HT-29 (cell line): ENCODE data around the gene SYVN1. TPM values are rescaled to one million over a fixed set of nuclear protein-coding genes. Genes with fewer than 3 reads are reported as not detected.
A peak's percentile ranks its signal among the peaks of the same experiment; 100 is the strongest.

ENCODE experiments used
- DNase-seq: peaks from one replicate; pipeline ENCODE4 v3.0.0-alpha.2; 2015; ENCODE audit warnings: low spot score
- small RNA-seq: library from RNA; depleted of rRNA; stranded (forward); fragments of <200 nt; gene quantifications from one replicate; pipeline ENCODE3, GENCODE V24; 2014
- total RNA-seq: library from RNA; depleted of rRNA; stranded (reverse); fragments of >200 nt; shearing (Covaris generic); gene quantifications from 2 replicates; pipeline ENCODE4 v1.2.3, GENCODE V29; 2014; rRNA removed

Gene SYVN1
- total RNA-seq, 1 experiment from 2014 or later: 32.1 TPM

GRCh38 chr11:65087827-65088226 lies 46.5 kb downstream of the SYVN1 start:
- DNase-seq: no peak

- no peak for DNase-seq
Observed at GRCh38 chr11:65087216-65087615, 47.1 kb downstream of the SYVN1 start.

GRCh38 chr11:65086809-65087208 lies 47.5 kb downstream of the SYVN1 start:
- DNase-seq: no peak

- DNase-seq: no peak
Observed at GRCh38 chr11:65085446-65085845, 48.9 kb downstream of the SYVN1 start.

GRCh38 chr11:65084598-65085375 lies 49.5 kb downstream of the SYVN1 start:
- no peak for DNase-seq

- DNase-seq: peak; percentile 98
Observed at GRCh38 chr11:65083834-65084597, 50.3 kb downstream of the SYVN1 start, which contains the start of the genes CDCA5 and ZFPL1. TSS of gene CDCA5 (minus strand) at chr11:65084040. CDS start at chr11:65083978, 62 bp downstream. TSS of gene ZFPL1 (plus strand) at chr11:65084222. CDS start at chr11:65084699, 477 bp downstream.

GRCh38 chr11:65083134-65083833 lies 51.0 kb downstream of the SYVN1 start:
- peak; percentile 26 for DNase-seq

- DNase-seq: no peak
Observed at GRCh38 chr11:65078786-65079342, 55.5 kb downstream of the SYVN1 start.

GRCh38 chr11:65078151-65078550 lies 56.2 kb downstream of the SYVN1 start:
- DNase-seq: peak; percentile 78

- DNase-seq: no peak
Observed at GRCh38 chr11:65077451-65077850, 56.9 kb downstream of the SYVN1 start.

Small RNA genes lying within 50 kb of the gene (small RNA-seq; reads per million reads assigned to genes)
- gene HIGD1AP10 (not detected), gene PDCL2P2 (not detected), gene RNU2-23P (56.4 reads per million, percentile 96 among the genes with 10 or more reads in this experiment)

Other genes with a start within 250 kb of the SYVN1 start
- 47.1 and 50.5 TPM in 2 replicates for gene ATG2A, start 217.3 kb downstream of the SYVN1 start, total RNA-seq
- 7.9 and 8.9 TPM in 2 replicates for gene PPP2R5B, start 209.8 kb downstream of the SYVN1 start, total RNA-seq
- gene GPHA2, start 198.6 kb downstream of the SYVN1 start, total RNA-seq: not detected in 2 replicates
- not detected in 2 replicates for gene MAJIN, start 162.4 kb downstream of the SYVN1 start, total RNA-seq
- gene BATF2, start 137.5 kb downstream of the SYVN1 start, total RNA-seq: 1.6 and 2.5 TPM in 2 replicates
- gene ARL2, start 120.4 kb downstream of the SYVN1 start, total RNA-seq: 103 and 104 TPM in 2 replicates
- 26.5 and 36.1 TPM in 2 replicates for gene SNX15, start 107.1 kb downstream of the SYVN1 start, total RNA-seq
- 52.4 and 52.5 TPM in 2 replicates for gene SAC3D1, start 93.3 kb downstream of the SYVN1 start, total RNA-seq
- 0.08 and 1.9 TPM in 2 replicates for gene NAALADL1, start 76.0 kb downstream of the SYVN1 start, total RNA-seq
- gene CDCA5, start 50.5 kb downstream of the SYVN1 start, total RNA-seq: 66.1 and 72.1 TPM in 2 replicates
- gene ZFPL1, start 50.3 kb downstream of the SYVN1 start, total RNA-seq: 124 and 128 TPM in 2 replicates
- gene VPS51, start 38.3 kb downstream of the SYVN1 start, total RNA-seq: 549 and 628 TPM in 2 replicates
- 84.4 and 113 TPM in 2 replicates for gene TM7SF2, start 22.6 kb downstream of the SYVN1 start, total RNA-seq
- 104 and 115 TPM in 2 replicates for gene ZNHIT2, start 16.8 kb downstream of the SYVN1 start, total RNA-seq
- gene FAU, start 12.4 kb downstream of the SYVN1 start, total RNA-seq: 835 and 863 TPM in 2 replicates
- gene MRPL49, start 12.2 kb downstream of the SYVN1 start, total RNA-seq: 153 and 200 TPM in 2 replicates
- not detected in 2 replicates for gene SPDYC, start 35.7 kb upstream of the SYVN1 start, total RNA-seq
- 594 and 654 TPM in 2 replicates for gene CAPN1, start 47.4 kb upstream of the SYVN1 start, total RNA-seq
- 24.8 and 27.5 TPM in 2 replicates for gene POLA2, start 127.4 kb upstream of the SYVN1 start, total RNA-seq
- gene CDC42EP2, start 180.3 kb upstream of the SYVN1 start, total RNA-seq: 30.9 and 36.5 TPM in 2 replicates
- 28.8 and 30.2 TPM in 2 replicates for gene DPF2, start 199.3 kb upstream of the SYVN1 start, total RNA-seq
- 2.9 and 3.0 TPM in 2 replicates for gene TIGD3, start 220.2 kb upstream of the SYVN1 start, total RNA-seq
- 5.8 and 8.8 TPM in 2 replicates for gene SLC25A45, start 248.1 kb upstream of the SYVN1 start, total RNA-seq